K562 (cell line): ENCODE measurements around the gene MTFMT. TPM values are rescaled to one million over a fixed set of nuclear protein-coding genes. Genes with fewer than 3 reads are reported as not detected.

ENCODE experiments used
- ATAC-seq: fragments of 200-7000 bp; cut with Tn5 transposase; 3 replicates; pipeline ENCODE4 v1.9.1; 2020; ENCODE audit warnings: moderate library complexity
- BruUV-seq: library from RNA; stranded (reverse); fragments of 400-500 nt; replicated peaks from 2 replicates; lab custom pipeline; 2021; lab: Mats Ljungman, UMichigan
- CTCF ChIA-PET: fragments of 300-600 bp; formaldehyde crosslinking; extraction: SDS; loops from one replicate; lab custom pipeline; 2021; ENCODE audit warnings: low intra/inter-chr PET ratio; lab: Yijun Ruan, JAX
- POLR2A ChIA-PET: fragments of 300-600, 350-650 bp; sonication (Branson Sonifier 250); formaldehyde crosslinking; extraction: SDS; loops from one replicate; lab custom pipeline; 2021; ENCODE audit warnings: antibody characterized with exemption, inconsistent platforms; lab: Yijun Ruan, JAX
- DNase-seq, 4 experiments: peaks; one replicate each; pipeline versions ENCODE4 v3.0.0 to v3.0.0-alpha.2; 2011 to 2018; ENCODE audit warnings: low spot score in 3 of 4, mixed read lengths in 3 of 4; ENCODE audit errors: extremely low read depth in 1 of 4
- FAIRE-seq: peaks from 2 replicates; lab custom pipeline; 2011; peaks lifted over from hg19 to GRCh38; lab: Jason Lieb, UNC
- H2AFZ ChIP-seq: 2 replicates; pipeline ENCODE4 v1.6.0; 2011; ENCODE audit warnings: low read depth, low read length, control low read depth, inconsistent platforms
- H3K27ac ChIP-seq: fragments of 200-600 bp; 3 replicates; pipeline ENCODE4 v1.8.0; 2011; ENCODE audit warnings: low read depth, mild to moderate bottlenecking, control low read depth, inconsistent platforms, low read length, moderate library complexity, mixed read lengths; ENCODE audit errors: extremely low read depth
- H3K27me3 ChIP-seq, 2 experiments: fragments of 300-600 bp in 1 of 2; 2 replicates in 1 of 2; 3 replicates in 1 of 2; pipeline versions ENCODE4 v1.6.0 to v1.8.0; 2011; ENCODE audit warnings: inconsistent platforms in 2 of 2, low read length in 2 of 2, mild to moderate bottlenecking in 1 of 2, mixed read lengths in 1 of 2, moderate library complexity in 1 of 2; ENCODE audit not compliant: control insufficient read depth in 2 of 2, insufficient read depth in 2 of 2
- H3K36me3 ChIP-seq: fragments of 300-600 bp; 3 replicates; pipeline ENCODE4 v1.8.0; 2011; ENCODE audit warnings: mild to moderate bottlenecking, low read length, inconsistent platforms; ENCODE audit not compliant: control insufficient read depth, insufficient read depth
- H3K4me1 ChIP-seq, 2 experiments: fragments of 200-600 bp in 1 of 2; replicated peaks in 1 of 2; 2 replicates in 1 of 2; 3 replicates in 1 of 2; pipeline versions ENCODE4 v1.5.1 to v1.8.0; 2011; ENCODE audit warnings: inconsistent platforms in 2 of 2, low read length in 2 of 2, mild to moderate bottlenecking in 1 of 2, mixed read lengths in 1 of 2, moderate library complexity in 1 of 2; ENCODE audit not compliant: control insufficient read depth in 2 of 2, insufficient read depth in 2 of 2
- H3K4me2 ChIP-seq: 2 replicates; pipeline ENCODE4 v1.6.1; 2011; ENCODE audit warnings: low read length, control low read depth, inconsistent platforms, mixed read lengths; ENCODE audit not compliant: insufficient read depth
- H3K4me3 ChIP-seq: fragments of 200-600 bp; sonication (generic), shearing (Covaris generic); 2 replicates; pipeline ENCODE4 v1.5.1; 2016; ENCODE audit warnings: control low read depth, inconsistent platforms
- H3K79me2 ChIP-seq: fragments of 200-600 bp; 3 replicates; pipeline ENCODE4 v1.8.0; 2011; ENCODE audit warnings: low read length, inconsistent platforms; ENCODE audit not compliant: control insufficient read depth, insufficient read depth
- H3K9ac ChIP-seq, 2 experiments: 2 replicates each; pipeline versions ENCODE4 v1.6.0 to v1.6.1; 2011; ENCODE audit warnings: low read depth in 2 of 2, low read length in 2 of 2, control low read depth in 1 of 2, inconsistent platforms in 1 of 2, mild to moderate bottlenecking in 1 of 2, mixed read lengths in 1 of 2; ENCODE audit not compliant: insufficient read depth in 1 of 2
- H3K9me1 ChIP-seq: one replicate; pipeline ENCODE4 v1.6.0; 2011; ENCODE audit warnings: inconsistent platforms, mild to moderate bottlenecking, low read length, moderate library complexity; ENCODE audit not compliant: control insufficient read depth, insufficient read depth
- H3K9me3 ChIP-seq: replicated peaks from 2 replicates; pipeline ENCODE4 v1.5.1; 2011; ENCODE audit warnings: low read depth, low read length, inconsistent platforms; ENCODE audit not compliant: control insufficient read depth, insufficient read depth
- H4K20me1 ChIP-seq: replicated peaks from 2 replicates; pipeline ENCODE4 v1.6.1; 2011; ENCODE audit warnings: low read length, inconsistent platforms, mixed read lengths; ENCODE audit not compliant: control insufficient read depth, insufficient read depth
- EHMT2 ChIP-seq: fragments of 450-650 bp; IDR thresholded peaks from 2 replicates; pipeline ENCODE4 v1.6.1; 2018; ENCODE audit warnings: antibody characterized with exemption
- GTF2E2 ChIP-seq: fragments of 200-800 bp; sonication (Bioruptor generic); IDR thresholded peaks from 2 replicates; pipeline ENCODE4 v1.6.1; 2016; ENCODE audit warnings: missing genetic modification characterization, missing compliant biosample characterization
- LARP7 ChIP-seq: fragments of 450-650 bp; IDR thresholded peaks from 2 replicates; pipeline ENCODE4 v1.6.1; 2016
- MAFK ChIP-seq: IDR thresholded peaks from 2 replicates; pipeline ENCODE4 v1.6.1; 2011; ENCODE audit warnings: low read length, improper control_type of control experiment
- SMARCE1 ChIP-seq: fragments of 450-650 bp; IDR thresholded peaks from 2 replicates; pipeline ENCODE4 v1.7.1; 2016; ENCODE audit warnings: mild to moderate bottlenecking
- SRSF9 ChIP-seq: fragments of 200-400 bp; formaldehyde crosslinking; IDR thresholded peaks from 2 replicates; pipeline ENCODE4 v1.6.1; 2017; ENCODE audit warnings: low read depth, low read length, borderline replicate concordance
- TEAD1 ChIP-seq, 2 experiments: fragments of 450-650 bp in 1 of 2; sonication (generic) in 1 of 2; formaldehyde crosslinking; IDR thresholded peaks; 2 replicates each; pipeline versions ENCODE4 v1.4.0 to v1.8.0; 2020 to 2022; ENCODE audit warnings: mild to moderate bottlenecking in 2 of 2, missing genetic modification reagents in 1 of 2
- THAP7 ChIP-seq: fragments of 250-450 bp; sonication (Bioruptor Pico); IDR thresholded peaks from 2 replicates; pipeline ENCODE4 v1.5.0; 2021
- ZNF143 ChIP-seq: sonication (generic); formaldehyde crosslinking; IDR thresholded peaks from 2 replicates; pipeline ENCODE4 v1.9.0; 2022; ENCODE audit warnings: mild to moderate bottlenecking, missing genetic modification reagents
- ZNF444 ChIP-seq: fragments of 250-450 bp; sonication (Bioruptor Pico); IDR thresholded peaks from 2 replicates; pipeline ENCODE4 v1.4.0; 2020; ENCODE audit warnings: mild to moderate bottlenecking, moderate library complexity
- WGBS: fragments of 100-300 bp; shearing (Covaris generic); methylation state at CpG from one replicate; pipeline ENCODE4 v1.1.6; 2016; ENCODE audit warnings: low coverage, mixed read lengths; ENCODE audit not compliant: insufficient coverage; ENCODE audit errors: missing lambda C conversion rate; 5-methylcytosine and 5-hydroxymethylcytosine counted together
- in situ Hi-C: fragments of 300-500 bp; cut with MboI; formaldehyde crosslinking; loops from 4 replicates; pipeline ENCODE4 v1.15.0; 2018; ENCODE audit warnings: inconsistent platforms, mixed read lengths
- intact Hi-C: fragments of 100-400 bp; cut with micrococcal nuclease; formaldehyde crosslinking; loops from 2 replicates; pipeline ENCODE4 v1.14.2; 2022
- polyA plus RNA-seq, 8 experiments: library from polyadenylated mRNA; depleted of rRNA in 4 of 8; stranded (reverse) in 5 of 8; unstranded in 3 of 8; fragments of >200 nt; fragmentation: Nextera tagmentation in 2 of 8; fragmentation: Illumina TruSeq in 1 of 8; extraction: Ambion mirVana in 2 of 8; extraction: Trizol in 1 of 8; gene quantifications; 2 replicates each; pipeline versions ENCODE4 v1.2.1 to v1.2.3, GENCODE V29; 2011 to 2014; ENCODE audit warnings: inconsistent platforms in 1 of 8, missing spikeins in 1 of 8
- total RNA-seq, 7 experiments: library from RNA; depleted of rRNA in 6 of 7; stranded (reverse); fragments of >200 nt in 6 of 7; fragmentation: Illumina TruSeq in 2 of 7; extraction: Trizol in 2 of 7; gene quantifications; 2 replicates each; pipeline versions ENCODE4 v1.2.1 to v1.2.3, GENCODE V29; 2011 to 2021; ENCODE audit warnings: low replicate concordance in 1 of 7

Gene MTFMT
- total and polyA plus RNA-seq, 9 of the 15 experiments (the other 6 are each of a cell fraction or from before 2014, with no cell fraction given): 1.4 to 31.1 (median 16.2) TPM

- peak; percentile 98 for TF ChIP-seq MAFK
- no peak for TF ChIP-seq GTF2E2 (tag)
- TF ChIP-seq SMARCE1: no peak
- TF ChIP-seq ZNF143: no peak
Measured at GRCh38 chr15:64993290-64993689, 36.1 kb downstream of the MTFMT start (continued).

GRCh38 chr15:64991536-64992135 lies 37.8 kb downstream of the MTFMT start:
- no peaks in the 10 kb centered on the region for H4K20me1 ChIP-seq
- no peak for DNase-seq
- no peak overlapping the region for H3K9ac ChIP-seq
- no peaks in the 10 kb centered on the region for H3K9me1 ChIP-seq
- peaks cover 5 to 14% of the 10 kb centered on the region in 2 experiments; a peak in 4 of 5 replicates for H3K4me1 ChIP-seq
- no peak overlapping the region for H3K27ac ChIP-seq
- no peak for TF ChIP-seq TEAD1 (CRISPR knock-in tag; IDR thresholded peaks at IDR 0.05)
- TF ChIP-seq EHMT2: no peak
- no peak for TF ChIP-seq THAP7 (CRISPR knock-in tag)
- no peak for TF ChIP-seq LARP7
- TF ChIP-seq SRSF9: no peak
- TF ChIP-seq ZNF444 (CRISPR knock-in tag): no peak
- in situ Hi-C loops: no loop called here
- no TSS peak for BruUV-seq
- no peaks in the 10 kb centered on the region for H3K27me3 ChIP-seq
- no peak overlapping the region for H3K4me2 ChIP-seq
- peaks cover 23% of the 10 kb centered on the region for H3K79me2 ChIP-seq
- H3K36me3 ChIP-seq: peaks cover 10% of the 10 kb centered on the region; the same call in 1 of the 3 replicates
- ATAC-seq: no peak
- WGBS: 56% methylated on average over 2 of the region's 2 CpGs
- ChIA-PET CTCF (no interaction called here), POLR2A (interaction anchor here (1.5 kb wide), 1 partner anchor 12 kb away, joined by 3 read pairs; no protein-coding TSS in a partner anchor)
- intact Hi-C loops: no loop called here
- no peak overlapping the region for H3K4me3 ChIP-seq
- FAIRE-seq: no peak
- H2AFZ ChIP-seq: peak overlapping the region; percentile 60
- no peaks in the 10 kb centered on the region for H3K9me3 ChIP-seq
